HG02970 (cell line): ENCODE measurements around the gene BEAN1.
"Not testable (repeated sequence)": the region's sequence is repeated elsewhere in the genome, so short reads cannot be mapped to it uniquely, and the experiment has no call there.

Experiments
- ATAC-seq: cut with Tn5 transposase; IDR thresholded peaks from one replicate; pipeline ENCODE4 v1.9.1; 2021; ENCODE audit warnings: mild to moderate bottlenecking, moderate library complexity, moderate number of reproducible peaks; ENCODE audit not compliant: unreplicated experiment, low FRiP score

BEAN1 gene

GRCh38 chr16:66497921-66498320 is 70.8 kb downstream of the BEAN1 start:
- not testable (repeated sequence) for ATAC-seq

- ATAC-seq = not testable (repeated sequence)
Observed at GRCh38 chr16:66501563-66501962, 74.5 kb downstream of the BEAN1 start.

GRCh38 chr16:66502020-66502913 is 75.2 kb downstream of the BEAN1 start:
- ATAC-seq = no peak

GRCh38 chr16:66503030-66503429 is 75.9 kb downstream of the BEAN1 start:
- no peak for ATAC-seq

- ATAC-seq = no peak
Observed at GRCh38 chr16:66503612-66504011, 76.5 kb downstream of the BEAN1 start.

- no peak for ATAC-seq
Observed at GRCh38 chr16:66507731-66508239, 80.7 kb downstream of the BEAN1 start.

GRCh38 chr16:66508248-66508913 is 81.3 kb downstream of the BEAN1 start:
- no peak for ATAC-seq

GRCh38 chr16:66508914-66509496 is 81.9 kb downstream of the BEAN1 start:
- ATAC-seq = no peak

GRCh38 chr16:66509576-66509975 is 82.5 kb downstream of the BEAN1 start:
- no peak for ATAC-seq

- ATAC-seq = no peak
Observed at GRCh38 chr16:66510298-66510697, 83.2 kb downstream of the BEAN1 start.

- no peak for ATAC-seq
Observed at GRCh38 chr16:66510711-66511601, 83.9 kb downstream of the BEAN1 start.

GRCh38 chr16:66511602-66512271 is 84.6 kb downstream of the BEAN1 start:
- ATAC-seq = no peak

GRCh38 chr16:66512272-66513110 is 85.4 kb downstream of the BEAN1 start:
- no peak for ATAC-seq

- ATAC-seq = no peak
Observed at GRCh38 chr16:66513111-66513723, 86.1 kb downstream of the BEAN1 start.

- ATAC-seq = not testable (repeated sequence)
Observed at GRCh38 chr16:66514391-66514790, 87.3 kb downstream of the BEAN1 start.

GRCh38 chr16:66514980-66515595 is 88.0 kb downstream of the BEAN1 start:
- ATAC-seq = not testable (repeated sequence)

- ATAC-seq = no peak
Observed at GRCh38 chr16:66515596-66516508, 88.8 kb downstream of the BEAN1 start.
